HepG2 (cell line): Measurements from ENCODE around the gene DNM3.

ENCODE experiments used
- BHLHE40 ChIP-seq: IDR thresholded peaks from 2 replicates; pipeline ENCODE4 v1.6.1; 2011; ENCODE audit warnings: low read length, improper control_type of control experiment
- CCDC6 ChIP-seq: sonication (generic); formaldehyde crosslinking; IDR thresholded peaks from 2 replicates; pipeline ENCODE4 v1.8.1; 2022; ENCODE audit warnings: mild to moderate bottlenecking, missing genetic modification reagents, moderate library complexity
- CTCF ChIP-seq: sonication (generic); formaldehyde crosslinking; IDR thresholded peaks from 2 replicates; pipeline ENCODE4 v1.5.0; 2020; ENCODE audit warnings: mild to moderate bottlenecking, missing genetic modification reagents, moderate library complexity
- E2F1 ChIP-seq: sonication (generic); formaldehyde crosslinking; IDR thresholded peaks from 2 replicates; pipeline ENCODE4 v1.5.0; 2020; ENCODE audit warnings: missing genetic modification reagents
- KDM6A ChIP-seq: IDR thresholded peaks from 2 replicates; pipeline ENCODE4 v1.6.1; 2016; ENCODE audit warnings: low read depth
- MAFK ChIP-seq, 2 experiments: IDR thresholded peaks in 1 of 2; conservative IDR thresholded peaks in 1 of 2; 2 replicates each; pipeline ENCODE4 v1.6.1; 2011; ENCODE audit warnings: improper control_type of control experiment in 2 of 2, low read length in 2 of 2
- MTF1 ChIP-seq: sonication (generic); formaldehyde crosslinking; IDR thresholded peaks from 2 replicates; pipeline ENCODE4 v1.5.0; 2020; ENCODE audit warnings: missing genetic modification reagents
- RBAK ChIP-seq: sonication (generic); formaldehyde crosslinking; IDR thresholded peaks from 2 replicates; pipeline ENCODE4 v1.5.1; 2020; ENCODE audit warnings: mild to moderate bottlenecking, missing genetic modification reagents
- ZBTB33 ChIP-seq: sonication (generic); formaldehyde crosslinking; IDR thresholded peaks from 2 replicates; pipeline ENCODE4 v1.4.0; 2020; ENCODE audit warnings: missing genetic modification reagents
- ZNF274 ChIP-seq: sonication (generic); formaldehyde crosslinking; IDR thresholded peaks from 2 replicates; pipeline ENCODE4 v1.5.1; 2020; ENCODE audit warnings: mild to moderate bottlenecking, missing genetic modification reagents
- ZNF441 ChIP-seq: sonication (generic); formaldehyde crosslinking; IDR thresholded peaks from 2 replicates; pipeline ENCODE4 v1.7.0; 2021; ENCODE audit warnings: missing genetic modification reagents, borderline replicate concordance
- ZNF512B ChIP-seq: sonication (generic); formaldehyde crosslinking; IDR thresholded peaks from 2 replicates; pipeline ENCODE4 v1.5.1; 2020; ENCODE audit warnings: missing genetic modification reagents, mild to moderate bottlenecking, borderline replicate concordance
- ZZZ3 ChIP-seq: sonication (generic); formaldehyde crosslinking; IDR thresholded peaks from 2 replicates; pipeline ENCODE4 v1.4.0; 2020; ENCODE audit warnings: missing genetic modification reagents, mild to moderate bottlenecking, borderline replicate concordance

- no peak for TF ChIP-seq CTCF (CRISPR knock-in tag)
- no peak for TF ChIP-seq CCDC6
- TF ChIP-seq MAFK (conservative IDR thresholded peaks at IDR 0.05 in 1 of 2, IDR thresholded peaks at IDR 0.05 in 1 of 2; ENCODE audit: low read length in 2 of 2), result no peak
- no peak for TF ChIP-seq E2F1 (CRISPR knock-in tag)
- no peak for TF ChIP-seq BHLHE40
- TF ChIP-seq ZNF512B (CRISPR knock-in tag), result no peak
- TF ChIP-seq RBAK (CRISPR knock-in tag), result no peak
- TF ChIP-seq ZBTB33, result no peak
- no peak for TF ChIP-seq ZZZ3 (CRISPR knock-in tag)
- no peak for TF ChIP-seq ZNF441 (CRISPR knock-in tag)
- TF ChIP-seq KDM6A (CRISPR knock-in tag), result no peak
- no peak for TF ChIP-seq MTF1 (CRISPR knock-in tag)
- no peak for TF ChIP-seq ZNF274 (CRISPR knock-in tag)
Observed at GRCh38 chr1:172172352-172172831, 331.1 kb downstream of the DNM3 start.
